ENCODE results near the gene SACS.
A peak's percentile ranks its signal among the peaks of the same experiment; 100 is the strongest.
"Not testable (repeated sequence)": the region's sequence is repeated elsewhere in the genome, so short reads cannot be mapped to it uniquely, and the experiment has no call there.

SACS gene

DNA sequence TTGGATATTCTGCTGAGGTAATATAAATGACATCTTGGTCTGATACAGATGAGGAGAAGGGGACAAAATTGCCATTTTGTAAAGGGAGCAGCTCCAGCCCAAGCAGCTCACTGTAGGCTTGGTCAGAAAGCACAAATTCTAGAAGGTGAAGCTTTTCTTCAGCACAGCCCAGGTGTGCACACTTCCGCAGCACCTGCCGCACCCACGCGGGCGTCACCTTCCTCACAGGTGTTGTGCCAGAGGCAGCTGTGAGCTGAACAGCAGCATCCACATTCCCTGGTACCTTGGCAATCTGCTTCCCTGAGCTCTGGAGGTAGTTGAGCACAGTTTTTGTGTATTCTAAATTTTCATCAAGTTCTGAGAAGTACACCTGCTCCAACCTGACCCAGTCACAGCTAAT, 79.0 kb downstream of the SACS start:
- no peak for DNase-seq

DNA sequence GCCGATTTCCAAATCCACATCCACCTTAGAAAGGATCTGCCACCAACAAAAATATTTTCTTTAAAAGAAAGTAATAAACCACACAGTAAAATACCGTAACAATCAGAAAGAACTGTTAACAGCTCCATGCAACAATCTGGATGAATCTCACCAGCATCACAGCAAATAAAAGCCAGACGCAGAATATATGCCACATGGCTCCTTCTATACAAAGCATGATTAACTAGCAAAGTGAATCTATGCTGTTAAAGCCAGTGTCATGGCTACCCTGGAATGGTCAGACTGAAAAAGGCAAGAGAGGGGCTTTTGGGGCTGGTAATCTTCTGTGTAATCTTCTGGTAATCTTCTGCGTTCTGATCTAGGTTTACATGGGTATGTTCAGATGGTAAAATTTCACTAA, 81.3 kb downstream of the SACS start:
- no peak for DNase-seq

DNA sequence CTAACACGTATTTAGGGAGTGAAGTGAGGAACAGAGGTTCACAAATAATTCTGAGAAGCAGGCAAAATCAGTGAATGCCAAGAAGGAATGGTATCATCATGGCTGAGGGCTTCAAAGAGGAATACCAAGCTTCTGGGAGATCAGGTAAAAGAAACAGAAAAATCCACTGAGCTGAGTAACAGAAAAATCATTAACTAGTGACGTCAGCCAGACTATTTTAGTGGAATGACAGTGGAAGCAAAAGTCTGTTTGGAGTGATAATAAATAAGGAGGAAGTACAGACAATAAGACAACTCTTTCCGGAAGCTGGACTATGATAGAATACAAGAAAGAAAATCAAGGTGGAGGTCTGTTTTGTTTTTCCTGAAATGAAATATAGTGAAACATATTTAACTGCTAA, 83.5 kb downstream of the SACS start:
- DNase-seq: no peak

DNA sequence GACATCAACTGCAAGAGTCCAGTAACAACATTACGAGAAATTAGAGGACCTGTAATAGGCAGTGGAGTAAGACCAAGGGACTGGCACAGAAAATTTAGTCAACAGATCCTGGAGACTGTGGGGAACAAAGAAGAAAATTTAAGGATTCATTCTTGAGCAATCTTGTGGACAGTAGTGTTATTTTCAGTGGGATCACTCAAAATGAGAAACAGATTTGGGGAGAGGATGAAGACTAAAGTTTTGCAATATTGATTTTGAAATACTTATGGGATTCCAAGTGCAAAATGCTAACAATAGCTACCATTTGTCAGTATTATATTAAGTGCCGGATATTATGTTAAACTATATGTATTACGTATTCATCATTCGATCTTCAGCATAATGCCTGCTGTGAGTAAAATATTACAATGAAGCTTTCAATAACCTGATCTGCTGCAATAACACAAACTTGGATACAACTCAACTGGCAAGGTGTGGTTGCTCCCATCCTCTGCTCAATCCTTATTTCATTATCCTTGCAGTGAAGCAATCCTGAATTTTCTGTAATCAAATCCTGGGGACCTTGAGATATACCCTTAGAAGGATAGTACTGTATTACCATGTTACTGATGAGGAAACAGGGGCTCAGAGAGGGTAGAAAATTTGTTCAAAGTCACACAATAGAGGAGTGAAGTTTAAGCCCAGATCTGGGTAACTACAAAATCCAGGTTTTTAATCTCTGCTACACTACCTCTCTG, 84.2 kb downstream of the SACS start:
- DNase-seq: no peak

DNA sequence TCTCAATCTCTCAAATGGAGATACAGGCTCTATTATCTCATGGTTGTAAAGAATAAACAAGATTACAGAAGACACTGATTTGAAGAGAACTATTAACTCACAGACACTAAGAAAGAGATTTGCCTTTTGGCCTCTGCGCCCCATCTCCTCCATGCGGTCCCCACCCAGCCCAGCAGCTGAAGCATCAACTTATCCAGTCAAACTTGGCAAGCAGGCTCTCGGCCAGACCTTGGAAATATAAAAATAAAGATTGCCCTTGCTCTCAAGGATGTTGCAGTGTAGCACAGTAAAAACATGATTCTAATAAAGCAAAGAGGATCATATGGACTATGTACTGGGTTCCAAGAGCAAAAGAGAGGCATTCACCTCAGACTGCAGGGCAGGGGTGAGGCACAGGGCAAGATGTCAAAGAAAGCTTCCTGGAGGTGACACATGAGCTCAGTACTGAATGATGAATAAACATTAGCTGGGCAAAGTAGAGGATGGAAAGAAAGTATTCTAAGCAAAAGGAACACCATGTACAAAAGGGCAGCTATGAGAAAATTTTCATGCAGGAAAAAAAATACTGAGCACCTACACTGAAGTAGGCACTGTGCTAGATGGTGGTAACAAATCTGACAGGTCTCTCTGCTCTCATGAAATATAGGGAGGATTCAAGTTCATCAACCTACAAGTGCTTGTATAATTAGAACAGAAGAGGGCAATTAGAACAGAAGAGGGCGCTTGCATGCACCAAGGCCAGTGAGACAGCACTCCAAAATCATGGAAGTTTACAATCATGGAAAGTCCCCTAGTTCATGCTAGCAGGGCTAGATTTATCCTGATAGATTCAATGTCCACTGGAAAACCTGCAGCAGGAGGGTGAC, 85.0 kb downstream of the SACS start:
- no peak for DNase-seq

DNA sequence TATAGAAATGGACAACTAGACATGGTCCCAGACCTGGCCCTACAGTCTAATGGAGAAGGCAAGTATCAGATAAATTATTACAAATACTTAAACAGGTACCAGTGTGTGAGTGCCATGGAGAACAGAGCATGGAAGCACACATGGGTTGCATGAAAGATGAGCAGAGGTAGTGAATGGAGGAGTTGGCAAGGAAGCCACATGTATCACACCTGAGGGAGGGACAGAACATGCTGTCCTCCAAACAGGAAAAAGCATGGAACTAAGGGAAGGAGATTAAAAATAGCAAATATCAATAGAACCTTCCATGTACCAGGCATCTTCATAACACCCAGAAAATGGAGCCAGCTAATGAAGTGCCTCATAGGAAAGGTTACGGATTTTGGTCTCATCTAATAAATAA, 85.9 kb downstream of the SACS start:
- no peak for DNase-seq

DNA sequence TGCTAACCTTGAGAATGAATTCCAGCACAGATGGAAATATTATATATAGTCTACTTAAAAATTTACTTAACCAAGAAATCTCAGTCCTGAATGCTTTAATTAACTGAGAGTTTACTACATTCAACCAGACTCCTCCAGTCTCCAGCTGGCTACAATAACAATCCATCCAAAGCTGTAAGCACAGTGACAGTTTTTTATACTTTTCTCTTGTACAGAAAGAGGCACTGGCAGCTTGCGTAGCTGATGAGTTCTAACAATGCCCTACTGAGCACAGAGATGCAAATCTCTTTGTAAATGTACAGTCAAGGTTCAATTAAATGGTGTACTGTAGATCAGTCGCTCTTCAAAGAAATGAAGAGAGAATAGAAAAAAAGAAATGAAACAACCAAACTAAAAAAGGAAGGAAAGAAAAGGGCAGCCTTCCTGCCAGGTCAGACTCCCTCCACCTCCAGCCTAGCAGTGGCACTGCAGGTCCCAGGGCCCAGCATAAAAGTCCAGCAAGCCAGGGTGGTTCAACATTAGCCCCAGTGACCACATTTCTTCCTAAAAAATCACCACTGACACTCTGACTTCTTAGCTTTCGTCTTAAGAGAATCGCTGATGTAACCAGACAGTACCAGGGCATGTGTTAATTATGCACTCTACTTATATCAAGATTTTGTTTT, 88.4 kb downstream of the SACS start:
- DNase-seq: no peak

DNA sequence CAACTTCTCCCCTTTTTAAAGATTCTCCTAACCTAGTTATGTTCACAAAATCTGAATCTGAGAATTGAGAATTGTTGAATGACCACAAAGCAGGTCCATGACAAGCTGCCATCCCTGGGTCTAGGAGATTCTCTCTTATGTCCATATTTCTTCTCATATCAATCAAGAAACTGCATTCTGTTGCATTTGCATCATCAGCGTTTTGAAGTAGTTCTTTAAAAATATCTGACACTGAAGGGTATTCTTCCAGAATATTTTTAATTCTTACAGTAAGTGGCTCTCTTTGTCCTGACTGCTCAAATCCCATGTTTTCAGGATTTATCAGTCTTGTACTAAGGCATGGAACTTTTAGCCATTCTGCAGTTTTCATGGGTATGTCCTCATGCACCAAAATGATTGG, 94.3 kb downstream of the SACS start:
- no peak for DNase-seq

DNA sequence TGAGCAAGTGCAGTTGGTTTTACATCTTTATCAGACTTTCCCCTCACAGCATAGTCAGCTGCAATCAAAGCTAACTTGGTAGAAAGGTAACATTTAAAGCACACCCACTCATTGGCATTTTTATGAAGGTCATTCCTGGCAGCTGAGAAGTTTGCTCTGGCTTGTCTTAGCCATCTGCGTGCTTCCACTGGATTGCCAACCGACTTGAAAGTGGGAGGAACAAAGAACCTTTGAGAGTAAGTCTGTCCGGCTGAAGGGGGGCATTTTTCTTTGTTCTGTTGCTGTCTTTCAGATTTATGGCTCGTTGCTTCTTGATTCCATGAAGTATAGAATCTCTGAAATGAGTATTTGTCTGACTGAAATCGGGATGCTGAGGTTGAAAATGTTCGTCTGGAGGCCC, 103.1 kb downstream of the SACS start:
- DNase-seq: no peak

DNA sequence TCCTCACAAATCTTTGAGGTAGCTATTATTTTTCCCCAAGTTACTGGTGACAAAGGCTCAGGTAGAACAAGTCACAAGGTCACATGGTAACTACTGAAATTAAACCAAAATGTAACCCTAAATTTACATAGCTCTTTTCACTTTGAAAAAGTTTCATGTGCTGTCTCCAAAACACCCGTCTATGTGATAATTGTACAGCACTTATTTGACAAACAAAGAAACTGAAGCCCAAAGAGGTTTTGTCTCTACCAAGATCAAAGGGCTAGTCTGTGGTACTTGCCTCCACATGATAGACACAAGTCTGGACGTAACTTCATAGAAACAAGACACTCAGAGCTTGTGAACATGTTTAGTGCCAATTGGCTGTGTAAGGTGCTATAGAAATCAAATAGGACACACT, 108.3 kb downstream of the SACS start:
- DNase-seq: no peak

DNA sequence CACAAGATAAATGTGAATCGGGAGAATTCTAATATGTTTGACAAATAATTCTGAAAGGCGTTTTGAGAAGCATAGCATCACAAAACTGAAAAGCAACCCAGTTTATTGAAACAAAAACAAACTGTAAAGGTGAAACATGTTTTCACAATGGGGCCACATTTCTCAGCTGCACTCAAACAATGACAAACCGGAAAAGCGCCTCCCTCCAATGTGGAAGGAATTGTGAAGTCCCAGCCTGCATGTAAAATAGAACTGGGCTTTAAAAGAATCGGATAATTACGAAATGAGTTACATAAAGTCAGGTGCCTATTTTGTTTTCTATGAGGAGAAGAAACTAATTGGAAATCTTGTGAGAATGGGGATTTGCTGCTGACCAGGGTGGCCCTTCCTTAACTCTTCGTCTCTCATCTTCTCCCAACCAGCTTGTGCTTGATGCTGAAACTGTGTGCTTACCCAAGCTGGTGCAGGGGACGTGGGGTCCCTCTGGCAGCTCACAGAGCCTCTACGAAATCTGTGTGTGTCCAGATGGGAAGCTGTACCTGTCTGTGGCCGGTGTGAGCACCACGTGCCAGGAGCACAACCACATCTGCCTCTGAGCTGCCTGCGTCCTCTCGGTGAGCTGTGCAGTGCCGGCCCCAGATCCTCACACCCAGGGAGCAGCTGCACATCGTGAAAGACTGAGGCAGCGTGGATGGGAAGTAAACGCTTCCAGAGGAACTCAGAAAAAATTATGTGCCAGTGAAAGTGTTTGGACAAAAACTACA, 109.4 kb downstream of the SACS start:
- no peak for DNase-seq

DNA sequence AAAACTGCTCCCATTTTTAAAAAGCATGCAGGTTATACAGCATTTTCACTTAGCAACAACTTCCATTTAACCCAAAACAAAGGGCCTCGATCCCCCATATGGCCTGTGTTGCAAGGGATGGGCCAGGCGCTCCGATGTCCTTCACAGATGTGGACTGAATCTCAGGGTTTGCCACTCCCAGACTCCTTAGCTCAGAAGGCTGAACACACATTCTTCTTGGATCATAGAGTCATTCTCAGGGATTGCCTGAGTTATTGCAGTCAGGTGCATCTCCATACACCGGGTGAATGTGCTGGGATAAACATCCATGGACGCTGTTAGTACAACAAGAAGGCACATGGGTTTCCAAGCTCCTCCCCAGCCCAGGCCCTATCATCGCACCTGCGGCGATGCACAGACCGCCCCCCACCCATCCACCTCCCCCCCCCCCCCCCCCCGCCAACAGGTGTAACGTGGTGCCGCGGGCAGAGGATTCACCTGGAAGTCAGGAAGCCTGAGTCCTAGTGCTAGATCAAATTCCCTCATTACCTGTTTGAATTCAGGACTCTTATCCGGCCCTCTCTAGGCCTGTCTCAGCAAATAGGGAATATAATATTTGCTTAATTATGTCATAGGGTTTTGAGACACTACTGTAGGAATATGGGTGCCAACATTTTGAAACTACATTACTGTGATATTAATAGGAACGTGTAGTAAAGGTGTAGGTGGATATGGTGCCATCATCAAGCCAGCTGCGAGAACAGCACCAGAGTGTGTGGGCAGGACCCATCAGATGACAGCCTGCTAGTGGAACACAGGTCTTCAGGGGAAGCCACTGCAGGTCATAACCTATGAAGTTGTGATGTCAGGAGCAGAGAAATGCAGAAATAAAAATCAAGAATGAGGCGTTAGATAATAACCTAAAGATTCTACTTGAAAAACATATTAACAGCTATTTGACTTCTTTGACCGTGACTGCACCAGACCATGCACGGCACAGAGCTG, 110.9 kb downstream of the SACS start:
- no peak for DNase-seq

DNA sequence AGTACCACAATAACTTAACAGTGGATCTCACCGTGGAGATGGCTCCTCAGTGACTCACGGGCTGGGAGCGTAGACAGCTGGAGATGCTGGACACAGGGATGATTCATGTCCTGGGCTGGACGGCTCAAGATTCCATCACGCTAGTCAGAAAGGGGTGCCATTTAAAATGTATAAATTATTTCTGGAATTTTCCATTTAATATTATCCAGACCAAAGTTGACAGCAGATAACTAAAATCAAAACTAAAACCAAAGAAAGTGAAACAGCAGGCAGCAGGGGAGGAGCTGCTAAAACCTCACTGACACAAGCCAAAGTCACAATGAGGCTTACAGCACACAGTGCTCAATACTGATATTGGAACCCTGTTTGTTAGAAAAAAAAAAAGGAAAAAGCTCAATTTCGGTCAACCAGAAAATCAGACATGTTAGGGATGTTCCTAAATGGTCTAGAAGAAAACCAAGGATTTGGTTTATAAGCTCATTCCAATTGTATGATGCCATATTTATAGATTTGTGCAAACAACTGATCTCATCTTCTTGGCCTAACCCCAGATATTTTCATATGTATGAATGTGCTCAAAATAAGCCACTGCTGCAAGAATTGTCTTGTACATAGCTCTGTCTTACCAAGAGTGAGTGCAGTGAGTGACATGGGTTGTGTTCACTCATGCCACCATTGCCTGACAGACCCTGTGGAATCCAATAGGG, 111.8 kb downstream of the SACS start:
- DNase-seq: peak; percentile 46

DNA sequence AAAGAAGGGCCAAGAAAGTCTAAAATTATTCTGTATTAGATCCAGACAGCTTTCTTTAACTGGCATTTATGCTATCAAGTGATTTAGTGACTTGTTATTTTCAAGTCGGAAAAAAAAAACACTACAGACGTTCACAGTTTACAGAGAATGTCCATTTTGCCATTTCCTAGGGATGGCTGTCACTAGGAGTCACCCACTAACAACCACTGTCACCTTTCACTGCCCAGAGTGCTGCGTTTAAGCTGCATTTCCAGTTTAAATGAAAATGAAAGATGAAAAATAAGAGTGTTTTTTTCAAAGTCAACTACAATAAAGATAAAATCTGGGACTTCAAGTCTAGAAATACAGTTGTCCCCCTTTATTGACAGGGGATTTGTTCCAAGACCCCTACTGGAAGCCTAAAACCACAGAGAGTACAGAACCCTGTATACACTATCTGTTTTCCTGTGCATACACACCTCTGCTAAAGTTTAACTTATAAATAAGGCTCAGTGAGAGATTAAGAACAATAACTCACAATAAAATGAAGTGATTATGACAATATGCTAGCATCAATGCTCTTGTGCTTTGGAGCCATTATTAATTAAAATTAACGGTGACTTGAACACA, 112.5 kb downstream of the SACS start:
- DNase-seq: peak; percentile 2

DNA sequence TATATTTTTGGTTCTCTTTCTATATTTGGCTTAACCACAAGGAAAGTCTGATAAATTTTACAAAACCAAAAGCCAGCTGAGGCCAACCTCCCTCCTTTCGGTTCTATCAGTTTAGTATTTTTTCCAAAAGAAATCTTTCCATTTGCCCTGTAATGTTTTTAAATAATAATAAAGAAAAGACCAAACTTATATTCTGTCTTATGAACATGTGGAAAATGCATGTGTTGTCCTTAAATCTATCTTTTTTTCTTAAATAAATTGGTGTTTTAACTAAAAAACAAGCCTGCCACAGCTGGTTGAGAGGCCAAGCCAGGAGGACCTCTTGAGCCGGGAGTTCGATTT, 113.6 kb downstream of the SACS start:
- DNase-seq: no peak

DNA sequence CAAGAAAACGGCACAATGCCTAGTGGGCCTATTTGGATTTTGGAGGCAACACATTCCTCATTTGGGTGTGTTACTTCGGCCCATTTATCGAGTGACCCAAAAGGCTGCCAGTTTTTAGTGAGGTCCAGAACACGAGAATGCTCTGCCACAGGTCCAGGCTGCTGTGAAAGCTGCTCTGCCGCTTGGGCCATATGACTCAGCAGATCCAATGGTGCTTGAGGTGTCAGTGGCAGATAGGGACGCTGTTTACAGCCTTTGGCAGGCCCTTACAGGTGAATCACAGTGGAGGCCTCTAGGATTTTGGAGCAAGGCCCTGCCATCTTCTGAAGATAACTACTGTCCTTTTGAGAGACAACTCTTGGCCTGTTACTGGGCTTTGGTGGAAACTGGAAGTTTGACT, 118.7 kb downstream of the SACS start:
- DNase-seq: not testable (repeated sequence)

DNA sequence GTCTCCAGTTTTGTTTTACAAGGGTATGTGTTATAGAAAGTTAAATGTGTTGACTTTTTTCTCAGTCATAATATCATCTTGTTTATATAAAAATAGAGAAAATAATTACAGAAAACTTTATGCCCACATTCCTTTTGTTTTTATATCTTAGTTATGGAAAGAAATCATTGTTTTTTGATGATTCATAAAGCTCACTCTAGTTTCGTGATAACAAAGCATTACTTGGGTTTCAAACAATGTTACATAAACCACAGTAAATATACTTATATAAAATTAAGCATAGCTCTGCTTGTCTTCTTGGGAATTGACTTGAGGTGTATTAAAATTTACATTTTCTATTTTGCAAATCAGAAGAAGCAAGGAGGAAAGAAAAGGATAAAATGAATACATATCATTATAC, 140.9 kb downstream of the SACS start:
- no peak for DNase-seq

DNA sequence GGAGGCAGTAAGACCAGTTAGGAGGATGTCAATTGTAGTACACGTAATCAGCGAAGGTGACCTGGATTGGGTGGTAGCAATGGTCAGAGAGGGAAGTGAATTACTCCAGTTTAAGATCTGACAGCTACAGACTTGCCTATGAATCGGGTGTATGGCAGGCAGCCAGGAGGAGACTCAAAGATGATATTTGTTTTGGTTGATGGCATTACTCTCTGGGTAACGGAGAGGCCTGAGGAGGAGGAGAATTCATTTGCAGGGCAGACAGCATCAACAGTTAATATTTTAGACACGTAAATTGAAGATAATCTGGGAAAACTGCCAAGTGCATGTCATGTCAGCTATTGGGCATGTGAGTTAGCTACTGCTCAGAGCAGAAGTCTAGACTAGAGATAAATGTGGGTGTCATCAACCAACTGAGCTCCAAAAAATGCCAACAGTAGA, 143.6 kb downstream of the SACS start:
- no peak for DNase-seq

DNA sequence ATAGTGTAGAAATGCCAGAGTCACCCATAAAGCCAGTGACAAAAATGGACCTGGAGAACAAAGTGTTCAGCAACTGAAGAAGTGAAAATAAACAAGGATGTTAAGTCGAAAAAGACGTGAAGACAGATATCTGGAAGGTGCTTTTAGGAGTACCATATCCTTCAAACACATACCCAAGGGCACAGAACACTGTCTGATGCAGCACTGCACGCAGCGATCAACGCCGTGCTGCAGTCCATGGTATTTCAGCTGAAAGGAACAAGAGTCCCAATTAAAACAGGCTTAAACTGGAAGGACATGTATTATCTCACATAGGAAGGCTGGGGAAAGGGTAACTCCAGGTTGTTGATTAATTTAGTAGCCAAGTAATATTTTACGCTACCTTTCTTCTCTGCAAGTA, 144.5 kb downstream of the SACS start:
- no peak for DNase-seq

DNA sequence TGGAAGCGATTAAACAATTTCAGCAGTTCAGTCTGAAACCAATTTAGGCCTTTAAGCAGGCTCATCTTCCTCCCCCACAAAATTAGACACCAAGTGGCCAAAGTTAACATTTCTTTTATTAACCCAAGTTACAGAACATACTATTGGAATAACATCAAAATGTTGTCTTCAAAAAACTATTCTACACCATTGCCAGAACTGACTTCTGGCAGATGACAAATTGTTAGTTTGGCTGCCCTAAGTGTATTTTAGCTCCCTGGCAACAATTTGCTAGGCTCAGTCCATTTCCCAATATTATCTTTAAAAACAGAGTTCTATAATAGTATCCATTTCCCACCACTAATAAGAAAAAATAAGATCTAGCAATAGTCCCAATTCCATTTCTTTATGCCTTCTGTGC, 144.9 kb downstream of the SACS start:
- DNase-seq: no peak

DNA sequence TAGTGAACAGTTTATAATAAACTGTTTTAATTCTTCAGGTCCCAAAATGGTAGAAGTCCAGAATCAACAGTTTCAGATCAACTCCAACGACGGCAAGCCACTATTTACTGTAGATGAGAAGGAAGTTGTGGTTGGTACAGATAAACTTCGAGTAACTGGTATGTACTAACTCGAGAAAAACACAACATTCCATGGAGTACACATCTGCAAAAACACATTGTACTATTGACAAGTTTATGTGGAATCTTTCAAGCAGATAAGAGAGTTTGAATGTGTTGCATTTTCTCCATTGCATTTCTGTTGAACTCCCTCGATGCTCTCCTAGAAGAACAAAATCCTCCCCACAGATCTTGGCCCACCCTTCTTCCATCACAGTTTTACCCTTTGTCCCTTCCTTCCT, 154.2 kb downstream of the SACS start:
- DNase-seq: no peak

All from CD4-positive, alpha-beta T cell treated with Interleukin-17A for 1 hour (primary cell).